ENCODE measurements around the gene ELL3.

GRCh38 chr15:43772624-43773023, 4.1 kb downstream of the ELL3 start:
- TF ChIP-seq GATA2 (IDR thresholded peaks at IDR 0.05; ENCODE audit: low read depth, low read length) (no peak), GATA3 (IDR thresholded peaks at IDR 0.05; ENCODE audit: low read depth, low read length) (no peak)

Data from SH-SY5Y (cell line).